ENCODE data around the gene PFKP.

- TF ChIP-seq, protein P1, sequence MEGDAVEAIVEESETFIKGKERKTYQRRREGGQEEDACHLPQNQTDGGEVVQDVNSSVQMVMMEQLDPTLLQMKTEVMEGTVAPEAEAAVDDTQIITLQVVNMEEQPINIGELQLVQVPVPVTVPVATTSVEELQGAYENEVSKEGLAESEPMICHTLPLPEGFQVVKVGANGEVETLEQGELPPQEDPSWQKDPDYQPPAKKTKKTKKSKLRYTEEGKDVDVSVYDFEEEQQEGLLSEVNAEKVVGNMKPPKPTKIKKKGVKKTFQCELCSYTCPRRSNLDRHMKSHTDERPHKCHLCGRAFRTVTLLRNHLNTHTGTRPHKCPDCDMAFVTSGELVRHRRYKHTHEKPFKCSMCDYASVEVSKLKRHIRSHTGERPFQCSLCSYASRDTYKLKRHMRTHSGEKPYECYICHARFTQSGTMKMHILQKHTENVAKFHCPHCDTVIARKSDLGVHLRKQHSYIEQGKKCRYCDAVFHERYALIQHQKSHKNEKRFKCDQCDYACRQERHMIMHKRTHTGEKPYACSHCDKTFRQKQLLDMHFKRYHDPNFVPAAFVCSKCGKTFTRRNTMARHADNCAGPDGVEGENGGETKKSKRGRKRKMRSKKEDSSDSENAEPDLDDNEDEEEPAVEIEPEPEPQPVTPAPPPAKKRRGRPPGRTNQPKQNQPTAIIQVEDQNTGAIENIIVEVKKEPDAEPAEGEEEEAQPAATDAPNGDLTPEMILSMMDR (IDR thresholded peaks at IDR 0.05; ENCODE audit: low read length) = no peak
- TF ChIP-seq EZH2 (optimal IDR thresholded peaks at IDR 0.05; ENCODE audit: low read depth, low read length) (no peak), EZH2phosphoT487 (IDR thresholded peaks at IDR 0.05; ENCODE audit: low read length) (no peak)
Observed at GRCh38 chr10:3030765-3031164, 36.6 kb upstream of the PFKP start.

Measured in MM.1S (cell line).